WI38 (cell line): ENCODE results near the gene CEACAM5.
A peak's percentile ranks its signal among the peaks of the same experiment; 100 is the strongest.
"Not testable (repeated sequence)": the region's sequence is repeated elsewhere in the genome, so short reads cannot be mapped to it uniquely, and the experiment has no call there.

ENCODE experiments used
- H3K4me3 ChIP-seq: 2 replicates; pipeline ENCODE4 v1.5.1; 2011; ENCODE audit warnings: low read depth, mild to moderate bottlenecking, control low read depth, low read length
- TF ChIP-seq, protein P1 (sequence below): IDR thresholded peaks from 2 replicates; pipeline ENCODE4 v1.5.1; 2012; ENCODE audit warnings: low read depth, mild to moderate bottlenecking, control low read depth, low read length

CEACAM5 gene

GRCh38 chr19:41753159-41753558 lies 44.7 kb downstream of the CEACAM5 start:
- TF ChIP-seq, protein P1, sequence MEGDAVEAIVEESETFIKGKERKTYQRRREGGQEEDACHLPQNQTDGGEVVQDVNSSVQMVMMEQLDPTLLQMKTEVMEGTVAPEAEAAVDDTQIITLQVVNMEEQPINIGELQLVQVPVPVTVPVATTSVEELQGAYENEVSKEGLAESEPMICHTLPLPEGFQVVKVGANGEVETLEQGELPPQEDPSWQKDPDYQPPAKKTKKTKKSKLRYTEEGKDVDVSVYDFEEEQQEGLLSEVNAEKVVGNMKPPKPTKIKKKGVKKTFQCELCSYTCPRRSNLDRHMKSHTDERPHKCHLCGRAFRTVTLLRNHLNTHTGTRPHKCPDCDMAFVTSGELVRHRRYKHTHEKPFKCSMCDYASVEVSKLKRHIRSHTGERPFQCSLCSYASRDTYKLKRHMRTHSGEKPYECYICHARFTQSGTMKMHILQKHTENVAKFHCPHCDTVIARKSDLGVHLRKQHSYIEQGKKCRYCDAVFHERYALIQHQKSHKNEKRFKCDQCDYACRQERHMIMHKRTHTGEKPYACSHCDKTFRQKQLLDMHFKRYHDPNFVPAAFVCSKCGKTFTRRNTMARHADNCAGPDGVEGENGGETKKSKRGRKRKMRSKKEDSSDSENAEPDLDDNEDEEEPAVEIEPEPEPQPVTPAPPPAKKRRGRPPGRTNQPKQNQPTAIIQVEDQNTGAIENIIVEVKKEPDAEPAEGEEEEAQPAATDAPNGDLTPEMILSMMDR: peak; percentile 72
- no peak overlapping the region for H3K4me3 ChIP-seq

DNA sequence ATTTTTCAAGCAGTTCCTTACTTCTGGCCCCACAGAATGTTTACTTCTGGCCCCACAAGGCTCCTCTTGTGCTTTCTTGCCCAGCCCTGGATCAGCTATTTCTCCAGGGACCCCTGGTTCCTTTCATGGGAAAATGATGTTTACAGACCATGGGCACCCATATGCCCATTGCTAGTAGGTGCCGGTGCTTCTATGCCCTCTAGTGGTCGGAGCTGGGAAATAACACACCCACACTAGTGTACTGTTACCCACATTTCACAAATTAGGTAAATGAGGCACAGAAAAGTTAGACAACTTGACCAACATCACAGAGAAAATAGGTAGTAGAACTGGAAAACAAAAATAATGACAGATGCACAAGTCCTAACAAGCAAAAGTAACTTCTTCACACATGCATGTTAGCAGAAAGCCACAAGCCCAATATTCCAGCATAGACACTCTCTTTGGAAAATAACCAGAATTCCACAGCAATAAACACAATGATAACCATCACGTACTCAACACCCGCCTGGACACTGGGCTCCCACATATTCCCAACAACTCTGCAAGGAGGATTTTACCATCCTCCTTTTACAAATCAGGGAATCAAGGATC lies 45.6 kb downstream of the CEACAM5 start:
- TF ChIP-seq, protein P1: peak; percentile 82
- no peak overlapping the region for H3K4me3 ChIP-seq

DNA sequence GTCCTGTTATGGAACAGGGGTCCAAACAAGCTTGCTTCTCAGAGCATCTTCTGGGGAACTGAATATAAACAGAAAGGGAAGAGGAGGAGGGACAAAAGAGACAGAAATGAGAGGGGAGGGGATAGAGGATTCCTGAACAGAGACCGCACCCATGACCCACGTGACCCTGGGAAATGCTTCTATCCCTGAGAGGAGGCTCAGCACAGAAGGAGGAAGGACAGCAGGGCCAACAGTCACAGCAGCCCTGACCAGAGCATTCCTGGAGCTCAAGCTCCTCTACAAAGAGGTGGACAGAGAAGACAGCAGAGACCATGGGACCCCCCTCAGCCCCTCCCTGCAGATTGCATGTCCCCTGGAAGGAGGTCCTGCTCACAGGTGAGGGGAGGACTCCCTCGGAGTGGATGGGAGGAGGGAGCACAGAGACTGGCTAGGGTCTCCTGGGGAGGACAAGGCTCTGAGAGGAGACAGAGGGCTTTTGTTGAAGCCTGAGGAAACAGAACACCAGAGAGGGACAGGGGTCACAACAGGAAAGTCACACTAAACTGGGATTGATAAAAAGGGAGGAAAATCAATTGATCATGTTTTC lies 47.0 kb downstream of the CEACAM5 start, which contains the start of gene CEACAM6:
TSS of gene CEACAM6 (plus strand) at position 203 of the 586 bp plus-strand sequence. CDS start at position 312, 109 bp downstream.
- no peak within 1 kb of the TSS for H3K4me3 ChIP-seq
- TF ChIP-seq, protein P1: no peak

DNA sequence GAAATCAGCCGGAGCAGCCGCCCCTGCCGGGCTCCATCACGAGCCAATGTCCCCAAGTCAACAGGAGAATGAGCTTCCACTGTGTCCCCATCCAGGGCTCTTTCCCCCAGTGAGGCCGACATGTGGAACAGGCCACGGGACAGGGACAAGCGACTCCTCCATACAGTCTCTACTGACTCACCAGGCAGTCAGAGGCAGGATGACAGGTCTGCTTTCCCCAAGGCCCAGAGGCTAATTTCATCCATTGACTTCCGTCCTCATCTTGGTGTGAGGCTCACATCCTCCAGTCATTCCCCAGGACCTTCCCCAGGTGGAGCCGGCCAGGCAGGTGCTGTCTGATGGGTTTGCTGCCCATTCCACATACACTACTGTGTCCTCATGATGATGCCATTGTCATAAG lies 50.4 kb downstream of the CEACAM5 start:
- no peak overlapping the region for H3K4me3 ChIP-seq
- TF ChIP-seq, protein P1: no peak

GRCh38 chr19:41767115-41767514 lies 58.7 kb downstream of the CEACAM5 start:
- TF ChIP-seq, protein P1: no peak
- H3K4me3 ChIP-seq: no peak overlapping the region

DNA sequence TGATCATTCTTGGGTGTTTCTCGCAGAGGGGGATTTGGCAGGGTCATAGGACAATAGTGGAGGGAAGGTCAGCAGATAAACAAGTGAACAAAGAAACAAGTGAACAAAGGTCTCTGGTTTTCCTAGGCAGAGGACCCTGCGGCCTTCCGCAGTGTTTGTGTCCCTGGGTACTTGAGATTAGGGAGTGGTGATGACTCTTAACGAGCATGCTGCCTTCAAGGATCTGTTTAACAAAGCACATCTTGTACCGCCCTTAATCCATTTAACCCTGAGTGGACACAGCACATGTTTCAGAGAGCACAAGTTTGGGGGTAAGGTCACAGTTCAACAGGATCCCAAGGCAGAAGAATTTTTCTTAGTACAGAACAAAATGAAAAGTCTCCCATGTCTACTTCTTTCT lies 59.7 kb downstream of the CEACAM5 start:
- not testable (repeated sequence) for H3K4me3 ChIP-seq

DNA sequence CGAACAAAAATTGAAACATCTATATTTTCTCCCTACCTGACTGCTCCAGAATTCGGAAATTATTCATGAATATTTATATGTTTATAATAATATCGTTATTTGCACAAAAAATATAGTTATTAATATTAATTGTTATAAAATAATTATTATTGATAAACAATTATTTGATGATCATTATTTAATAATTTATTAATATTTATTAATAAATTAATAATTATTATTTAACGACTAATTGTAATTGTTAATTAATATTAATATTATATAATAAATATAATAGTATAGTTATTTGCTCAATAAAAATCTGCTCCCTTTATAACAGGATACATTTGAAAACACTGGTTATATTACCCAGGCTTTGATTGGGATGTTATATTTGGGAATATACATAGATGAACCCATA lies 61.2 kb downstream of the CEACAM5 start:
- no peak overlapping the region for H3K4me3 ChIP-seq

More for the DNA sequence above, 61.2 kb downstream of the CEACAM5 start:
- TF ChIP-seq, protein P1: no peak
